GM19324 (cell line): ENCODE measurements around the gene ADRA1B.
"Not testable (repeated sequence)": the region's sequence is repeated elsewhere in the genome, so short reads cannot be mapped to it uniquely, and the experiment has no call there.

Source experiments
- ATAC-seq: cut with Tn5 transposase; IDR thresholded peaks from one replicate; pipeline ENCODE4 v1.9.1; 2021; ENCODE audit warnings: mild to moderate bottlenecking, moderate library complexity; ENCODE audit not compliant: unreplicated experiment, low FRiP score

Gene ADRA1B

GRCh38 chr5:159965031-159965837 is 49.0 kb downstream of the ADRA1B start:
- ATAC-seq, result no peak

- not testable (repeated sequence) for ATAC-seq
Measured at GRCh38 chr5:159965838-159966128, 49.5 kb downstream of the ADRA1B start.

- ATAC-seq, result no peak
Measured at GRCh38 chr5:159969966-159970365, 53.7 kb downstream of the ADRA1B start.

- ATAC-seq, result no peak
Measured at GRCh38 chr5:159971038-159971437, 54.8 kb downstream of the ADRA1B start.

- no peak for ATAC-seq
Measured at GRCh38 chr5:159971514-159971913, 55.2 kb downstream of the ADRA1B start.

GRCh38 chr5:159971931-159972461 is 55.7 kb downstream of the ADRA1B start:
- ATAC-seq, result no peak

GRCh38 chr5:159972538-159973362 is 56.5 kb downstream of the ADRA1B start:
- ATAC-seq, result no peak

GRCh38 chr5:159975462-159976019 is 59.3 kb downstream of the ADRA1B start:
- no peak for ATAC-seq

GRCh38 chr5:159976921-159977320 is 60.6 kb downstream of the ADRA1B start:
- no peak for ATAC-seq

- no peak for ATAC-seq
Measured at GRCh38 chr5:159978358-159978757, 62.1 kb downstream of the ADRA1B start.

- no peak for ATAC-seq
Measured at GRCh38 chr5:159982421-159983173, 66.3 kb downstream of the ADRA1B start.

- ATAC-seq, result peak; percentile 90
Measured at GRCh38 chr5:159987031-159987674, 70.9 kb downstream of the ADRA1B start.

GRCh38 chr5:159990506-159990905 is 74.2 kb downstream of the ADRA1B start:
- ATAC-seq, result no peak

- ATAC-seq, result no peak
Measured at GRCh38 chr5:159992566-159992965, 76.3 kb downstream of the ADRA1B start.

GRCh38 chr5:159993194-159993593 is 76.9 kb downstream of the ADRA1B start:
- no peak for ATAC-seq

GRCh38 chr5:159995907-159996306 is 79.6 kb downstream of the ADRA1B start:
- no peak for ATAC-seq

- ATAC-seq, result no peak
Measured at GRCh38 chr5:160001457-160001856, 85.2 kb downstream of the ADRA1B start.

- no peak for ATAC-seq
Measured at GRCh38 chr5:160007514-160007913, 91.2 kb downstream of the ADRA1B start.

GRCh38 chr5:160008529-160008876 is 92.2 kb downstream of the ADRA1B start:
- not testable (repeated sequence) for ATAC-seq
